Caco-2 (cell line): Measurements from ENCODE around the gene OSBPL10. TPM values are rescaled to one million over a fixed set of nuclear protein-coding genes. Genes with fewer than 3 reads are reported as not detected.

Experiments used
- BruUV-seq: library from RNA; stranded (reverse); fragments of 400-500 nt; replicated peaks from 2 replicates; lab custom pipeline; 2021; lab: Mats Ljungman, UMichigan
- CTCF ChIA-PET: fragments of 300-600 bp; sonication (Branson Sonifier 250); formaldehyde crosslinking; loops from one replicate; lab custom pipeline; 2022; ENCODE audit warnings: antibody characterized with exemption; lab: Charles Lee
- POLR2A ChIA-PET: fragments of 300-600 bp; sonication (Branson Sonifier 250); formaldehyde crosslinking; loops from one replicate; lab custom pipeline; 2022; ENCODE audit warnings: antibody characterized with exemption; lab: Charles Lee
- DNase-seq, 2 experiments: peaks; one replicate each; pipeline versions ENCODE4 v3.0.0 to v3.0.0-alpha.2; 2020 to 2022
- H3K27me3 ChIP-seq: replicated peaks from 2 replicates; pipeline ENCODE4 v1.6.0; 2011; ENCODE audit warnings: low read length; ENCODE audit not compliant: control insufficient read depth, insufficient read depth
- H3K36me3 ChIP-seq: 2 replicates; pipeline ENCODE4 v1.5.1; 2011; ENCODE audit warnings: low read length; ENCODE audit not compliant: control insufficient read depth, insufficient read depth
- H3K4me1 ChIP-seq: fragments of 250-450 bp; sonication (Bioruptor Pico); 2 replicates; pipeline ENCODE4 v1.5.1; 2020; ENCODE audit warnings: mild to moderate bottlenecking
- H3K4me3 ChIP-seq: 2 replicates; pipeline ENCODE4 v1.5.1; 2011; ENCODE audit warnings: low read depth, mild to moderate bottlenecking, control low read depth, low read length
- H3K9me3 ChIP-seq: fragments of 250-450 bp; sonication (Bioruptor Pico); 2 replicates; pipeline ENCODE4 v1.5.1; 2020; ENCODE audit warnings: mild to moderate bottlenecking, moderate library complexity
- H3K27ac Mint-ChIP-seq: one replicate; pipeline ENCODE4 v1.8.0; 2022; ENCODE audit warnings: mixed read lengths; ENCODE audit not compliant: unreplicated experiment
- H3K27me3 Mint-ChIP-seq: one replicate; pipeline ENCODE4 v1.8.0; 2022; ENCODE audit warnings: mixed read lengths; ENCODE audit not compliant: insufficient read depth, unreplicated experiment
- H3K36me3 Mint-ChIP-seq: one replicate; pipeline ENCODE4 v1.8.0; 2022; ENCODE audit warnings: mild to moderate bottlenecking, mixed read lengths; ENCODE audit not compliant: insufficient read depth, unreplicated experiment
- H3K4me1 Mint-ChIP-seq: one replicate; pipeline ENCODE4 v1.8.0; 2022; ENCODE audit warnings: low read depth, mixed read lengths; ENCODE audit not compliant: unreplicated experiment
- H3K4me3 Mint-ChIP-seq: one replicate; pipeline ENCODE4 v1.8.0; 2022; ENCODE audit warnings: mild to moderate bottlenecking, moderate library complexity, mixed read lengths; ENCODE audit not compliant: unreplicated experiment
- H3K9me3 Mint-ChIP-seq: one replicate; pipeline ENCODE4 v1.8.0; 2022; ENCODE audit warnings: mixed read lengths; ENCODE audit not compliant: unreplicated experiment
- intact Hi-C: fragments of 100-400 bp; cut with micrococcal nuclease; formaldehyde crosslinking; loops from one replicate; pipeline ENCODE4 v1.10.0; 2022; ENCODE audit not compliant: unreplicated experiment
- total RNA-seq: library from RNA; stranded (reverse); gene quantifications from 2 replicates; pipeline ENCODE4 v1.2.3, GENCODE V29; 2022
- TF ChIP-seq, protein P1 (sequence below), 2 experiments: fragments of 200-600 bp in 1 of 2; IDR thresholded peaks; 1 replicate in 1 of 2; 2 replicates in 1 of 2; pipeline versions ENCODE4 v1.5.1 to v1.8.0; 2011 to 2022; ENCODE audit warnings: antibody characterized with exemption in 1 of 2, control low read depth in 1 of 2, inconsistent platforms in 1 of 2, low read depth in 1 of 2, low read length in 1 of 2, mild to moderate bottlenecking in 1 of 2, moderate library complexity in 1 of 2; ENCODE audit not compliant: insufficient read depth in 1 of 2, severe bottlenecking in 1 of 2, unreplicated experiment in 1 of 2

The OSBPL10 gene
- total RNA-seq, 1 experiment from 2014 or later, result 71.2 TPM

DNA sequence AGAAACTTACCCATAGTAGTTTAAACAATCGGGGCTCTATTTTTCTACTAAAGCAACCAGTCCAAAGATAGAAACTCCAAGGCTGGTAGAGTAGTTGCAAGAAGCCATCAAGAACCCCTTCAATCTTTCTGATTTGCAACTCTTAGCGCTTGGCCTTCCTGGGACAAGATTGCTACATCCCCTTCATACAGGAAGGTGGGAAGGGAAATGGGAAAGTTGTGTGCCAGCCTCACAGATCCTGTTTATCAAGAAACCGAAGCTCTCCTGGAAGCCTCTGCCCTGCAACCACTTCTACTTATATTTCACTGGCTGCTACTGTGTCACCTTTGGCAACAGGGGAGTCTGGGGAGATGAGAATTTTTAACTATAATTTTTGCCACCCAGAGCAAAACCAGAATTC lies 46.2 kb downstream of the OSBPL10 start:
- no peaks in the 10 kb centered on the region for H3K36me3 ChIP-seq
- Mint-ChIP-seq H3K27me3 (no peaks in the 10 kb centered on the region), H3K9me3 (no peaks in the 10 kb centered on the region), H3K27ac (no peak overlapping the region), H3K4me1 (peaks cover 8% of the 10 kb centered on the region), H3K4me3 (no peak overlapping the region), H3K36me3 (no peaks in the 10 kb centered on the region)
- intact Hi-C loops, result no loop called here
- peaks cover 36% of the 10 kb centered on the region for H3K4me1 ChIP-seq
- ChIA-PET CTCF (no interaction called here), POLR2A (no interaction called here)
- no TSS peak for BruUV-seq
- H3K4me3 ChIP-seq, result no peak overlapping the region
- no peaks in the 10 kb centered on the region for H3K27me3 ChIP-seq
- TF ChIP-seq, protein P1, sequence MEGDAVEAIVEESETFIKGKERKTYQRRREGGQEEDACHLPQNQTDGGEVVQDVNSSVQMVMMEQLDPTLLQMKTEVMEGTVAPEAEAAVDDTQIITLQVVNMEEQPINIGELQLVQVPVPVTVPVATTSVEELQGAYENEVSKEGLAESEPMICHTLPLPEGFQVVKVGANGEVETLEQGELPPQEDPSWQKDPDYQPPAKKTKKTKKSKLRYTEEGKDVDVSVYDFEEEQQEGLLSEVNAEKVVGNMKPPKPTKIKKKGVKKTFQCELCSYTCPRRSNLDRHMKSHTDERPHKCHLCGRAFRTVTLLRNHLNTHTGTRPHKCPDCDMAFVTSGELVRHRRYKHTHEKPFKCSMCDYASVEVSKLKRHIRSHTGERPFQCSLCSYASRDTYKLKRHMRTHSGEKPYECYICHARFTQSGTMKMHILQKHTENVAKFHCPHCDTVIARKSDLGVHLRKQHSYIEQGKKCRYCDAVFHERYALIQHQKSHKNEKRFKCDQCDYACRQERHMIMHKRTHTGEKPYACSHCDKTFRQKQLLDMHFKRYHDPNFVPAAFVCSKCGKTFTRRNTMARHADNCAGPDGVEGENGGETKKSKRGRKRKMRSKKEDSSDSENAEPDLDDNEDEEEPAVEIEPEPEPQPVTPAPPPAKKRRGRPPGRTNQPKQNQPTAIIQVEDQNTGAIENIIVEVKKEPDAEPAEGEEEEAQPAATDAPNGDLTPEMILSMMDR (IDR thresholded peaks at IDR 0.05; ENCODE audit: insufficient read depth in 1 of 2, low read depth in 1 of 2, low read length in 1 of 2, severe bottlenecking in 1 of 2, unreplicated experiment in 1 of 2), result no peak
- DNase-seq, result no peak
- H3K9me3 ChIP-seq, result no peaks in the 10 kb centered on the region; the same call in 1 of the 2 replicates

DNA sequence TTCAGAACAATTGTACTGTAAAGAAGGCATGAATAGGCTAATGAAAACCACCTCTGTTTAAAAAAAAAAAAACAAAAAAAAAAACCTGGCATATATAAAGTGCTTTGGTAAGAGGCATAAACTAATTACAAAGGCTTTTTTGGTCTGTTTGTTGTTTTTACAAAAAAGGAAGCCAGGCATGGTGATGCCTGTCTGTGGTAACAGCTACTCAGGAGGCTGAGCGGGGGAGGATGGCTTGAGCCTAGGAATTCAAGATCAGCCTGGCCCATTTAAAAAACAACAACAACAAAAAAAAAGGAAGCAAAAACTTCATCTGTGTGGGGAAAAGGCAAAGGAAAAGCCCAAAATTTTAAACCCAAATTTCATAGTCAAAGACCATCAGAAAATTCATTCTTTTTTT lies 47.0 kb downstream of the OSBPL10 start:
- no peaks in the 10 kb centered on the region for H3K27me3 ChIP-seq
- H3K27ac Mint-ChIP-seq, result no peak overlapping the region
- no peaks in the 10 kb centered on the region for H3K27me3 Mint-ChIP-seq
- no TSS peak for BruUV-seq
- H3K9me3 ChIP-seq, result no peaks in the 10 kb centered on the region
- TF ChIP-seq, protein P1 (IDR thresholded peaks at IDR 0.05; ENCODE audit: insufficient read depth in 1 of 2, low read depth in 1 of 2, low read length in 1 of 2, severe bottlenecking in 1 of 2, unreplicated experiment in 1 of 2), result no peak
- H3K36me3 Mint-ChIP-seq, result no peaks in the 10 kb centered on the region
- H3K4me3 Mint-ChIP-seq, result no peak overlapping the region
- H3K4me3 ChIP-seq, result no peak overlapping the region
- no peaks in the 10 kb centered on the region for H3K36me3 ChIP-seq
- H3K4me1 Mint-ChIP-seq, result peaks cover 8% of the 10 kb centered on the region
- peaks cover 27% of the 10 kb centered on the region for H3K4me1 ChIP-seq
- ChIA-PET CTCF (no interaction called here), POLR2A (no interaction called here)
- DNase-seq, result no peak
- no peaks in the 10 kb centered on the region for H3K9me3 Mint-ChIP-seq
- intact Hi-C loops, result no loop called here

- no peak overlapping the region for H3K4me3 Mint-ChIP-seq
- no TSS peak for BruUV-seq
- no peak for DNase-seq
- TF ChIP-seq, protein P1 (IDR thresholded peaks at IDR 0.05; ENCODE audit: insufficient read depth in 1 of 2, low read depth in 1 of 2, low read length in 1 of 2, severe bottlenecking in 1 of 2, unreplicated experiment in 1 of 2), result no peak
- no peaks in the 10 kb centered on the region for H3K9me3 ChIP-seq
- H3K4me3 ChIP-seq, result no peak overlapping the region
- intact Hi-C loops, result no loop called here
- no peaks in the 10 kb centered on the region for H3K27me3 ChIP-seq
- ChIA-PET POLR2A (no interaction called here), CTCF (no interaction called here)
- no peaks in the 10 kb centered on the region for H3K36me3 Mint-ChIP-seq
- H3K4me1 Mint-ChIP-seq, result peaks cover 9% of the 10 kb centered on the region
- no peaks in the 10 kb centered on the region for H3K36me3 ChIP-seq
- H3K27me3 Mint-ChIP-seq, result no peaks in the 10 kb centered on the region
- no peaks in the 10 kb centered on the region for H3K9me3 Mint-ChIP-seq
- H3K27ac Mint-ChIP-seq, result no peak overlapping the region
- peaks cover 22% of the 10 kb centered on the region for H3K4me1 ChIP-seq
Observed at GRCh38 chr3:31932990-31933389, 48.1 kb downstream of the OSBPL10 start.
